HCT116 (cell line): Measurements from ENCODE around the gene MYEOV.

Experiments
- CTCF ChIP-seq, 3 experiments: fragments of 200-600 bp in 1 of 3; sonication (generic) in 1 of 3; IDR thresholded peaks in 2 of 3; conservative IDR thresholded peaks in 1 of 3; 2 replicates each; pipeline ENCODE4 v1.5.1; 2012 to 2017; ENCODE audit warnings: low read depth in 2 of 3, low read length in 2 of 3, antibody characterized with exemption in 1 of 3, borderline replicate concordance in 1 of 3, control low read depth in 1 of 3, mild to moderate bottlenecking in 1 of 3, mixed read lengths in 1 of 3, mixed run types in 1 of 3, moderate library complexity in 1 of 3; ENCODE audit not compliant: insufficient read depth in 1 of 3
- POLR2A ChIP-seq: IDR thresholded peaks from 2 replicates; pipeline ENCODE4 v1.7.0; 2011; ENCODE audit warnings: borderline replicate concordance; ENCODE audit not compliant: insufficient read depth, insufficient read length; ENCODE audit errors: extremely low read depth
- POLR2AphosphoS5 ChIP-seq: IDR thresholded peaks from 2 replicates; pipeline ENCODE4 v1.6.1; 2011; ENCODE audit warnings: mild to moderate bottlenecking, low read depth, low read length, moderate library complexity
- RAD21 ChIP-seq: IDR thresholded peaks from 2 replicates; pipeline ENCODE4 v1.6.1; 2012; ENCODE audit warnings: low read depth, mild to moderate bottlenecking
- YY1 ChIP-seq: IDR thresholded peaks from 2 replicates; pipeline ENCODE4 v1.6.1; 2011; ENCODE audit warnings: low read length, low read depth, moderate library complexity, mild to moderate bottlenecking; ENCODE audit not compliant: insufficient replicate concordance; ENCODE audit errors: extremely low read depth

GRCh38 chr11:69285766-69286165 is 8.2 kb upstream of the MYEOV start:
- TF ChIP-seq CTCF (IDR thresholded peaks at IDR 0.05 in 2 of 3, conservative IDR thresholded peaks at IDR 0.05 in 1 of 3; ENCODE audit: borderline replicate concordance in 1 of 3, insufficient read depth in 1 of 3, low read depth in 2 of 3, low read length in 2 of 3) (no peak), POLR2A (no peak), POLR2AphosphoS5 (no peak), YY1 (no peak), RAD21 (no peak)
